ENCODE results near the gene ZIC4. TPM values are rescaled to one million over a fixed set of nuclear protein-coding genes. Genes with fewer than 3 reads are reported as not detected.

ZIC4 gene
- total RNA-seq, 2 donors from 2014 or later, result not detected

DNA sequence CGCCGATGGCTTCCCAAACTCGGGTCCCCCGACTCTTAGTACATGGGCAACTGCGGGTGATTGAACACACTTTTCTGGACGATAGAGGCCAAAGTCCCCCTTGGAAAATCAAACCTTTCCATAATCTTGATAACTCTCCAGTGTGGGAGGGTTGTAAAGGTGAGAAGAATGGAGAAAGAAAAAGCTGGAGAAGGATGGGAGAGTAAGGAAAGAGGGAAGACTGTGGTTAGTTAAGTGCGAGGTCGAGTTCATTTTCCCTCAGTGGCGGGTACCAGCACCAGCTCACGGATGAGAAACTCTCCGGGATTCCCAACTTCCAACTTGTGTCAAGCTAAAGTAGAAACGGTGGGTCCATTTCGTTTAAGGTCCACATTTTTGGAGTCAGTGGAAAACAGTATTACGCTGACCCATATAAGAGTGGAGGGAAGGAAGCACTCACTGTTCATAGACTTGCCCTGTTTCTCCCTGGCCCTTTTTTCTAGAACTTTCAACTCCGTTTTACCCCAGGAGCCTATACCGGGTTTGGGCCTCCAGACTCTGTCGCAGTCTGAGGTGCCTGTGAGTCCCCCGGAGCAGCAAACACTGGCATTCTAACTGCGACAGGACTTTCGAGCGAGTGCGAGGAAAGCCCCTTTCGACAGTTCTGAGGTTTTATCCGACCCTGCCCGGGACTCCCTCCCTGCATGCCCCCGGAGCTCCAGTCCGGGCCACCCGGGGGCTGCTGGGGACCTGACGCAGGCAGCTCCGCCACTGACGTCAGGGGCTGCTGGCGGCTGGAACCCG lies 17.6 kb upstream of the ZIC4 start:
- Histone ChIP-seq H3K4me3 (no peak overlapping the region), H3K9ac (ENCODE audit: low read depth in 2 of 2, low read length in 2 of 2) (no peak overlapping the region), H3K27ac (no peak overlapping the region), H3K27me3 (peaks cover 61% of the 10 kb centered on the region), H3K36me3 (no peaks in the 10 kb centered on the region), H3K4me1 (peaks cover 4% of the 10 kb centered on the region), H3K9me3 (no peaks in the 10 kb centered on the region)
- DNase-seq, result no peak
- TF ChIP-seq, protein P1, sequence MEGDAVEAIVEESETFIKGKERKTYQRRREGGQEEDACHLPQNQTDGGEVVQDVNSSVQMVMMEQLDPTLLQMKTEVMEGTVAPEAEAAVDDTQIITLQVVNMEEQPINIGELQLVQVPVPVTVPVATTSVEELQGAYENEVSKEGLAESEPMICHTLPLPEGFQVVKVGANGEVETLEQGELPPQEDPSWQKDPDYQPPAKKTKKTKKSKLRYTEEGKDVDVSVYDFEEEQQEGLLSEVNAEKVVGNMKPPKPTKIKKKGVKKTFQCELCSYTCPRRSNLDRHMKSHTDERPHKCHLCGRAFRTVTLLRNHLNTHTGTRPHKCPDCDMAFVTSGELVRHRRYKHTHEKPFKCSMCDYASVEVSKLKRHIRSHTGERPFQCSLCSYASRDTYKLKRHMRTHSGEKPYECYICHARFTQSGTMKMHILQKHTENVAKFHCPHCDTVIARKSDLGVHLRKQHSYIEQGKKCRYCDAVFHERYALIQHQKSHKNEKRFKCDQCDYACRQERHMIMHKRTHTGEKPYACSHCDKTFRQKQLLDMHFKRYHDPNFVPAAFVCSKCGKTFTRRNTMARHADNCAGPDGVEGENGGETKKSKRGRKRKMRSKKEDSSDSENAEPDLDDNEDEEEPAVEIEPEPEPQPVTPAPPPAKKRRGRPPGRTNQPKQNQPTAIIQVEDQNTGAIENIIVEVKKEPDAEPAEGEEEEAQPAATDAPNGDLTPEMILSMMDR (IDR thresholded peaks at IDR 0.05), result no peak
- intact Hi-C loops (cut with DNase I), result no loop called here

DNA sequence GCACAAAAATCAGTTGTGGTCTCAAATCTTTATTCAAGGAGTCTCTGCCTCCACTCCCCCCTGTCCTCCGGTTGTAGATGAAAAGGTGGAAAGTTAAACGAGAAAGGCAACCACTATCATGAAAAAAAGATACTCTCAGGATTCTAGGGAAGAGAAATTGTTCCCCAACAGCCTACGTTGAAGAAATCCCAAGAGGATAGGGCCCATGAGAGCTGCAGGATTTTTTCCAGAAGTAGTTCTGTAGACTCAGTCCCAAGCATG lies 17.1 kb upstream of the ZIC4 start:
- peaks cover 5% of the 10 kb centered on the region for H3K4me1 ChIP-seq
- DNase-seq, result no peak
- H3K9ac ChIP-seq (ENCODE audit: low read depth in 2 of 2, low read length in 2 of 2), result no peak overlapping the region
- TF ChIP-seq, protein P1 (IDR thresholded peaks at IDR 0.05), result no peak
- H3K4me3 ChIP-seq, result no peak overlapping the region
- no peaks in the 10 kb centered on the region for H3K36me3 ChIP-seq
- intact Hi-C loops (cut with DNase I), result no loop called here
- H3K9me3 ChIP-seq, result no peaks in the 10 kb centered on the region
- H3K27ac ChIP-seq, result no peak overlapping the region
- H3K27me3 ChIP-seq, result peaks cover 64% of the 10 kb centered on the region

DNA sequence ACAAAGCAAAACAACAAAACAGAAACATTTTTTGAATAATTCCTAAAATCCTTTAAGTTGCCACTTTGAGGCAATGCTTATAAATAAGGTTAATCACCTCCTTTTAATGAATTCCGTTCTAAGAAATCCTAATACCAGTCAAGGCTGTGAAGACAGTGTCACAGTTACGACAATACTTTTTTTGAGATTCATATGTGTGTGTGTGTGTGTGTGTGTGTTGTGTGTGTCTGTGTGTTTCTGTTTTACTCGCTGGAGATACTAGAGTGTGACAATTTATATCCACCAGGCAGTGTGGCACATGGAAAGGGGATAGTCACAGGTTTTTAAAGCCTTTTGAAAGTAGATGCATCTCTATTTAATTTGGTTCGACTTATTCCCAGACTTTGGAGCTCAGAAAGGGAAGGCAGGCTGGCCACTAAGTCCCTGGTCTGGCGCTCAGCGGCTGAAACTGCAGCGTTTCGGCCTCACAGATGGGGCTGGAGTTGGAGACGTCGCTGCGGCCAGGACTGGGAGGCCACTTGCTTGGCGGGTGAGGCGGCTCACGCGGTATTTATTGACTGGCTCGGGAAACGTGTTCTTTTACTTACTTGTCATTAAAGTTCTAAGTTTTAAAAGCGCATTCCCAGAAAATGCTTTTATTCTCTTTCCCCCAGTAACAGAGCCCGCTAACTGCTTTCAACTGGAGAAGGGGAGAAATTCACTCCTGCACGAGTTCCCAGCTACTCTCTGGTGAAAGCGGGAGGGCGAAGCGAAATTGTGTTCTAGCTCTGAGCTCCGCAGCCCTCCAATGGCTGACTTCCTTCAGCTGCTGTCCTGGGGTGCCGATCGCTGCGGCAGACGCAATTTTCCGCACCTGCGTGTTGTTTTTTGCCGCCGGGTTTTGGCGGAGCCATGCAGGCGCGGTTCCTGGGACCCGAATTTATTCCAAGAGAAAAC lies 16.5 kb upstream of the ZIC4 start:
- H3K36me3 ChIP-seq, result no peaks in the 10 kb centered on the region
- H3K27me3 ChIP-seq, result peaks cover 67% of the 10 kb centered on the region
- H3K4me1 ChIP-seq, result peaks cover 5% of the 10 kb centered on the region
- H3K4me3 ChIP-seq, result no peak overlapping the region
- TF ChIP-seq, protein P1 (IDR thresholded peaks at IDR 0.05), result no peak
- H3K9ac ChIP-seq (ENCODE audit: low read depth in 2 of 2, low read length in 2 of 2), result no peak overlapping the region
- no peak overlapping the region for H3K27ac ChIP-seq
- DNase-seq, result no peak
- intact Hi-C loops (cut with DNase I), result no loop called here
- H3K9me3 ChIP-seq, result no peaks in the 10 kb centered on the region

DNA sequence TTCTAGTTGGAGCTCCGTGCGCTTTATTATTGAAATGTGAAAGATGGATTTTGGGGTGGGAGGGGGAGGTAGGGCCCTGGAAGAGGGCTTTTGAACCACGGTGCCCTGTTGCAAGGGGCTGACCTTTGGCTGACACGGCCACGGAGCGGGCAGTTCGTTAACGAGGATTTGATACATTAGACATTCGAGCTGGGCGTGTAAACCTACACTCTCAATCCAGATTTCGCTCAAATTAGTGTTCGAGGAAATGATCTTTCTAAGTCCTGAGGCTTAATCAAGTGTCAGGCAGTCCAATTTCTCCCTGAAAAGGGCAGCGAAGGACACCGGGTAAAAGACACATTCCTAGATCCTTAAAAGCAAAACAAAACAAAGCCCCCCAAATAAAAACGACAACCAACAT lies 15.9 kb upstream of the ZIC4 start:
- Histone ChIP-seq H3K36me3 (no peaks in the 10 kb centered on the region), H3K27ac (no peak overlapping the region), H3K4me3 (no peak overlapping the region), H3K4me1 (peaks cover 5% of the 10 kb centered on the region), H3K9ac (ENCODE audit: low read depth in 2 of 2, low read length in 2 of 2) (no peak overlapping the region), H3K27me3 (peaks cover 71% of the 10 kb centered on the region), H3K9me3 (no peaks in the 10 kb centered on the region)
- intact Hi-C loops (cut with DNase I), result no loop called here
- DNase-seq, result no peak
- TF ChIP-seq, protein P1 (IDR thresholded peaks at IDR 0.05), result no peak

DNA sequence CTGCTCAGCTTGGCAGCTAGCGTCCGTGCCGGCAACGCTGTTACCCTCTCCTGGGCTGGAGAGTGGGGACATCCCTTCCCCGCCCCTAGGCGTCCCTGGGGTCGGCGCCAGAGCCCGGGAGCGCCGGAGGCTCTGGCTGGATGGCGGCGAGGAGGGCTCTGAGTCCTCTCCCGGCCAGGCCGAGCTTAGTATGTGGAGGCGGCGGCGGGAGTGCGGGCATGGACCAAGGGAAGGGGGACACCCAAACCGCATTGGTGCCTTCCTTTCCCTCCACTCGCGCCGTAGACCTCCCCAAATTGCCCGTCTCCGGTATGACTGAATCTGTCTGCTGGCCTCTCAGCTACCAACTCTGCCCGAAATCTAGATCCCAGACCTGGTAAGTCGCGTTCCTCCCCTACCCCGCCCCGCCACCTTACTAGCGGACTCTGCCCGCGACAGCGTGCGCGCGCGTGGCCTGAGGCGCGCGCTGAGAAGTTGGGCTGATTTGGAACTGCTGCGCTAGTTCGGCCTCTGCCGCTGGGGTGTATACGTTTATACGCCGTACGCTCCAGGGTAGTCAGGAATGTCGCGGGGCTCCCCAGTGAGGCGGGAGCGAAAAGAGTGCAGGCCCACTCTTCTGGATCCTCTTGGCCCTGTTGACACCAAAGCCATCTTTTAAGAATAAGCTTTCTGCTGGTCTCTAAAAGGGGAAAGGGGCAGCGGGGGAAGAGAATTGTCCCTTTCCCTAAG lies 15.0 kb upstream of the ZIC4 start:
- peaks cover 5% of the 10 kb centered on the region for H3K4me1 ChIP-seq
- TF ChIP-seq, protein P1 (IDR thresholded peaks at IDR 0.05), result no peak
- no peak overlapping the region for H3K4me3 ChIP-seq
- intact Hi-C loops (cut with DNase I), result no loop called here
- H3K27ac ChIP-seq, result no peak overlapping the region
- no peak overlapping the region for H3K9ac ChIP-seq (ENCODE audit: low read depth in 2 of 2, low read length in 2 of 2)
- DNase-seq, result no peak
- peaks cover 75% of the 10 kb centered on the region for H3K27me3 ChIP-seq
- H3K36me3 ChIP-seq, result no peaks in the 10 kb centered on the region
- no peaks in the 10 kb centered on the region for H3K9me3 ChIP-seq

Data from colonic mucosa (tissue), 4 donors.